ENCODE results near the gene ITPKC.

Gene ITPKC

GRCh38 chr19:40786060-40787037 is 69.4 kb downstream of the ITPKC start:
- DNase-seq (ENCODE audit: low read depth in 2 of 2, low spot score in 1 of 2) = no peak

Measured in stimulated activated CD8-positive, alpha-beta memory T cell treated with anti-CD3 and anti-CD28 coated beads, Interleukin-4, amount 100 ng/mL, for 4 hours (primary cell).